Astrocyte of the spinal cord (primary cell): ENCODE measurements around the gene LGR4.

Experiments
- DNase-seq: peaks from one replicate; pipeline ENCODE4 v3.0.0; 2011; ENCODE audit warnings: low read depth, low spot score
- H3K4me3 ChIP-seq: 2 replicates; pipeline ENCODE4 v1.5.1; 2011; ENCODE audit warnings: low read depth, mild to moderate bottlenecking, low read length, moderate library complexity
- CTCF ChIP-seq: IDR thresholded peaks from 2 replicates; pipeline ENCODE4 v1.5.1; 2012; ENCODE audit warnings: low read depth, mild to moderate bottlenecking, low read length, inconsistent platforms
- in situ Hi-C: cut with HindIII; loops from 2 replicates; pipeline ENCODE4 v1.10.0; 2017; ENCODE audit warnings: low sequenced_read_pairs

Gene LGR4

GRCh38 chr11:27373856-27374602, 98.6 kb downstream of the LGR4 start:
- no peak for DNase-seq
- in situ Hi-C loops = no loop called here
- TF ChIP-seq CTCF = no peak
- no peak overlapping the region for H3K4me3 ChIP-seq

GRCh38 chr11:27373392-27373791, 99.2 kb downstream of the LGR4 start:
- DNase-seq = no peak
- H3K4me3 ChIP-seq = no peak overlapping the region
- in situ Hi-C loops = no loop called here
- TF ChIP-seq CTCF = no peak

GRCh38 chr11:27372164-27372563, 100.4 kb downstream of the LGR4 start:
- in situ Hi-C loops = no loop called here
- H3K4me3 ChIP-seq = no peak overlapping the region
- no peak for TF ChIP-seq CTCF
- no peak for DNase-seq

GRCh38 chr11:27371489-27371888, 101.1 kb downstream of the LGR4 start:
- H3K4me3 ChIP-seq = no peak overlapping the region
- no peak for TF ChIP-seq CTCF
- in situ Hi-C loops = no loop called here
- no peak for DNase-seq

- in situ Hi-C loops = no loop called here
- no peak for TF ChIP-seq CTCF
- no peak for DNase-seq
Observed at GRCh38 chr11:27370374-27370773, 102.2 kb downstream of the LGR4 start.

GRCh38 chr11:27367881-27368280, 104.7 kb downstream of the LGR4 start:
- DNase-seq = no peak
- H3K4me3 ChIP-seq = no peak overlapping the region
- in situ Hi-C loops = no loop called here
- TF ChIP-seq CTCF = no peak

More at GRCh38 chr11:27370374-27370773, 102.2 kb downstream of the LGR4 start:
- H3K4me3 ChIP-seq = no peak overlapping the region
